Effector memory CD4-positive, alpha-beta T cell (primary cell): ENCODE results near the gene DIPK1C.

Experiments used
- DNase-seq, 3 donors: peaks; one replicate each; pipeline ENCODE4 v3.0.0-alpha.2; 2020
- H3K27ac ChIP-seq: 2 replicates; pipeline ENCODE4 v1.7.0; 2013; ENCODE audit warnings: mild to moderate bottlenecking, low read length, moderate library complexity; ENCODE audit not compliant: insufficient read depth, poor library complexity, severe bottlenecking
- H3K27me3 ChIP-seq: replicated peaks from 2 replicates; pipeline ENCODE4 v1.7.0; 2013; ENCODE audit warnings: mild to moderate bottlenecking, low read length; ENCODE audit not compliant: insufficient read depth, control insufficient read depth, poor library complexity, severe bottlenecking
- H3K36me3 ChIP-seq: 2 replicates; pipeline ENCODE4 v1.7.0; 2013; ENCODE audit warnings: mild to moderate bottlenecking, low read length, moderate library complexity; ENCODE audit not compliant: control insufficient read depth, insufficient read depth
- H3K4me1 ChIP-seq: 2 replicates; pipeline ENCODE4 v1.7.0; 2013; ENCODE audit warnings: low read length, mild to moderate bottlenecking; ENCODE audit not compliant: control insufficient read depth, insufficient read depth, poor library complexity, severe bottlenecking
- H3K4me3 ChIP-seq: 2 replicates; pipeline ENCODE4 v1.7.0; 2013; ENCODE audit warnings: low read length, low read depth, mild to moderate bottlenecking; ENCODE audit not compliant: insufficient read depth, poor library complexity, severe bottlenecking
- H3K9me3 ChIP-seq: 2 replicates; pipeline ENCODE4 v1.7.0; 2013; ENCODE audit warnings: mild to moderate bottlenecking, low read length, moderate library complexity; ENCODE audit not compliant: control insufficient read depth

Gene DIPK1C

GRCh38 chr18:74395648-74396154, 61.4 kb downstream of the DIPK1C start:
- Histone ChIP-seq H3K4me1 (peaks cover 2% of the 10 kb centered on the region), H3K9me3 (no peaks in the 10 kb centered on the region), H3K36me3 (no peaks in the 10 kb centered on the region), H3K27me3 (peaks cover 2% of the 10 kb centered on the region), H3K4me3 (no peak overlapping the region), H3K27ac (no peak overlapping the region)
- DNase-seq, result no peak

- Histone ChIP-seq H3K27me3 (peaks cover 2% of the 10 kb centered on the region), H3K4me3 (no peak overlapping the region), H3K4me1 (peaks cover 2% of the 10 kb centered on the region), H3K36me3 (no peaks in the 10 kb centered on the region), H3K9me3 (no peaks in the 10 kb centered on the region), H3K27ac (no peak overlapping the region)
- no peak for DNase-seq
Observed at GRCh38 chr18:74395006-74395405, 62.1 kb downstream of the DIPK1C start.

- Histone ChIP-seq H3K27ac (no peak overlapping the region), H3K36me3 (no peaks in the 10 kb centered on the region), H3K4me1 (no peaks in the 10 kb centered on the region), H3K9me3 (no peaks in the 10 kb centered on the region), H3K27me3 (peaks cover 2% of the 10 kb centered on the region), H3K4me3 (no peak overlapping the region)
- DNase-seq, result no peak
Observed at GRCh38 chr18:74392323-74392722, 64.8 kb downstream of the DIPK1C start.

GRCh38 chr18:74390900-74391299, 66.2 kb downstream of the DIPK1C start:
- Histone ChIP-seq H3K36me3 (no peaks in the 10 kb centered on the region), H3K4me1 (no peaks in the 10 kb centered on the region)
- DNase-seq, result no peak

GRCh38 chr18:74389991-74390390, 67.1 kb downstream of the DIPK1C start:
- no peaks in the 10 kb centered on the region for H3K36me3 ChIP-seq
- H3K9me3 ChIP-seq, result no peaks in the 10 kb centered on the region
- no peak overlapping the region for H3K4me3 ChIP-seq
- H3K27ac ChIP-seq, result no peak overlapping the region
- H3K4me1 ChIP-seq, result no peaks in the 10 kb centered on the region
- no peak for DNase-seq
- peaks cover 2% of the 10 kb centered on the region for H3K27me3 ChIP-seq

More at GRCh38 chr18:74390900-74391299, 66.2 kb downstream of the DIPK1C start:
- H3K4me3 ChIP-seq, result no peak overlapping the region
- H3K27me3 ChIP-seq, result peaks cover 2% of the 10 kb centered on the region
- H3K27ac ChIP-seq, result no peak overlapping the region
- no peaks in the 10 kb centered on the region for H3K9me3 ChIP-seq

- Histone ChIP-seq H3K27ac (no peak overlapping the region), H3K36me3 (no peaks in the 10 kb centered on the region), H3K27me3 (peaks cover 2% of the 10 kb centered on the region), H3K9me3 (no peaks in the 10 kb centered on the region), H3K4me1 (no peaks in the 10 kb centered on the region), H3K4me3 (no peak overlapping the region)
- DNase-seq, result no peak
Observed at GRCh38 chr18:74389171-74389927, 67.8 kb downstream of the DIPK1C start.

GRCh38 chr18:74388227-74388626, 68.9 kb downstream of the DIPK1C start:
- Histone ChIP-seq H3K27ac (no peak overlapping the region), H3K9me3 (no peaks in the 10 kb centered on the region), H3K4me3 (no peak overlapping the region), H3K27me3 (peaks cover 2% of the 10 kb centered on the region), H3K36me3 (no peaks in the 10 kb centered on the region), H3K4me1 (no peaks in the 10 kb centered on the region)
- DNase-seq, result no peak

GRCh38 chr18:74387383-74387782, 69.7 kb downstream of the DIPK1C start:
- no peak for DNase-seq
- H3K27ac ChIP-seq, result no peak overlapping the region
- H3K27me3 ChIP-seq, result peaks cover 2% of the 10 kb centered on the region
- no peak overlapping the region for H3K4me3 ChIP-seq
- H3K4me1 ChIP-seq, result no peaks in the 10 kb centered on the region
- no peaks in the 10 kb centered on the region for H3K9me3 ChIP-seq
- H3K36me3 ChIP-seq, result no peaks in the 10 kb centered on the region
